Activated CD4-positive, alpha-beta T cell treated with anti-CD3 and anti-CD28 coated beads, Interleukin-2, amount 50 U/mL, for 24 hours (primary cell): ENCODE measurements around the gene BLOC1S1.

Source experiments
- DNase-seq, 2 donors: peaks; one replicate each; pipeline ENCODE4 v3.0.0-alpha.2; 2020; ENCODE audit warnings: low read depth in 1 of 2, low spot score in 1 of 2

BLOC1S1 gene

DNA sequence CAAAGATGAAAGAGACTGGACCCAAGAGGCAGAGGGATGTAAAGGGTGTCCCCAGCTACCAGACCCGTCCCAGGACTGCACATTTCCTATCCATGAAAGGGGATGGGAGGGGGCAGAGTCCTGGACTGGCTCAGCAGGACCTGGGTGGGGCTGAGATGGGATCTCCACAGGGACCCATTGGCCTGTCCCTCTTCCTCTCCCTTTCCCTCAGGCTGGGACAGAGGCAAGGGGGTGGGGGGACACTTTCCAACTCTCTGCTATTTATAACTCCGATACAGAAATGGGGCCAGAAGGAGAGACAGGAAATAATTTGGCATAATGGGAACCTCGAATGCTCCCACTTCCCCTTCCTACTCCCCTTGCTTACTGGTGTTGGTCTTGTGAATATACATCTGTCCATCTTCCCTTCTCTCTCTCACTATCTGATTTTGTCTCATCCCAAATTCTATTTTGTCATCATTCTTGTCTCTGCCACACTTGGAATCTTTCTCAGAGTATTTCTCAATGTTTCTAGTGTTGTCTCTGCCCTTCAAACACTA lies 7.1 kb upstream of the BLOC1S1 start:
- DNase-seq: no peak

DNA sequence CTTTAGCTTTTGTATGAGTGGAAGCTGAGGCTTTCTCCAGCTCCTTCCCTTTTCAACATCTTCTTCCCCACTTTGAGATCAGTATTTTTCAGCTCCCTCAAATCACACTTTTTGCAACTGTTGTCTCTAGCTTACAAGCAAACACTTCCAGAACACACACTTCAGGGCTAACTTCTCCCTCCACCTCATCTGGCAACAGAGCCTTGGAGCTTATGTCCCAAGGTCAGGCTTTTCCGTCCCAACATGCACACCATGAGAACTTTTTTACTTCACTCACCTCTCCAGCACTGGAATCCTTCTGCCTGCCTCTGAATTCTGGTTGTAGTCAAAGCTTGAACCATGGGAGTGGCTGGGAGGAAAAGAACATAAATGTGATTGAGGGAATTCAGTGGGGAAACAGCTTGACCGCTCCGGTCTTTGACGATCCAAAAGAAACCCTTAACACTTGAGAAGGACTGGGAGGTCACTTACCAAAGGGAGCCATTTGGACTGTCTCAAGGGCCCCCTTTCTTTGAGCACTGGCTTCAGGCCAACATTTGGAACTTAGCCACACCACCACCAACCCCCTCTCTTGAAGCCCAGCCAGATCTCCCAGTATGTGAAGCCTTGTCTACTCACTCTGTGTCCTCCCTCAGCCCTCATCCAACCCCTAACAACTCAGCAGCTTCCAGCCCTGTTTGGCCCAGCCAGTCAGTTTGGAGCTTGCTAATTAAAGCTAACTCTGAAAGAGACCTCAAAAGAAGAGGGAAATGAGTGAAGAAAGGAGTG lies 3.9 kb upstream of the BLOC1S1 start:
- DNase-seq: no peak

DNA sequence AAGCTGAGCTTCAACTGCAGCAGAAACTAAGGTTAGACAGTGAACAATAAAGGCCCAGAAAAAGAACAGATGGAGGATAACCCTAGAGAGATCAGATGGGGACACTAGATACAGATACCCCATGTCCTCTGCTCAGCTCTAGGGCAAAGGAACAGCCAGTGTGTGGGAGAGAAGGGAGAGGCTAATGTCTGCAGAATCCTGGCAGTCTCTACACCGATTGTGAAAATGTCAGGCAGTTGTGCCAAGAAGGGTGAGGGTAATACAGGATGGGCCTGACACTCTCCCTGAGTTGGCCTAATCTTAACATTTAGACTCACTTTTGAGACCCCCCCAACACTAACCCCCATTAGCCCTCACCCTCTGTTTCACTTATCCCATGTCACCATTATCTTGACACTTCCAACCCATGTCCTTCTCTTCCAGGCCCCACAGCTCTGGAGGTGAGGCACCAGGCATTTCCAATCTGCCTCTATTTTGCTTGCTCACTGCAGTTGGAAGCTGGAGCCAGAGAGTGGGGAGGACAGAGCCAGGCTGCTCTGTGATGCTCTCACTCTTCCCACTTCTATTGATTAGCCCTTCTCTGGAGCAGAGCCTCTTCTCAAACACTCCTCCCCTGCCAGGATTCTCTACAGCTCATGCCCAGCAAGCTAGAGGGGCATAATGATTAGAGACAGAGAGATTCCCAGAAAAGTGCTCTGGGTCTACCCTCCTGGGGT lies 3.0 kb upstream of the BLOC1S1 start:
- no peak for DNase-seq

DNA sequence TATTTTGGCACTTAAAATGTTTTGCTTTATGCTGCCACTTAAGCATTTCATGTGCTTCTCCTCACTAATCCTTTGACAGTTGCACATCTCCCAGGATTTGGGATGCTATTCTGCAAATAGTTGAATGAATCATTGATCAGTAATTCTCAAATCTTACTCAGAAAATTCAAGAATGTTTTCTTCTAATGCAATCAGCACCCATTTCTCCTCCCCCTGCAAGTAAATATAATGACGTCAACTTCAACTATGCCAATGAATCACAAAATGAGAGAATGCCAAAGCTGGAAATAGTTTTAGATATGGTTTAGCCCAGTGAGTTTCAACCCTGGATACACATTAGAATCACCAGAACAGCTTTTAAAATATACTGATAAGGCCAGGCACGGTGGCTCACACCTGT lies 2.1 kb upstream of the BLOC1S1 start:
- DNase-seq: no peak

DNA sequence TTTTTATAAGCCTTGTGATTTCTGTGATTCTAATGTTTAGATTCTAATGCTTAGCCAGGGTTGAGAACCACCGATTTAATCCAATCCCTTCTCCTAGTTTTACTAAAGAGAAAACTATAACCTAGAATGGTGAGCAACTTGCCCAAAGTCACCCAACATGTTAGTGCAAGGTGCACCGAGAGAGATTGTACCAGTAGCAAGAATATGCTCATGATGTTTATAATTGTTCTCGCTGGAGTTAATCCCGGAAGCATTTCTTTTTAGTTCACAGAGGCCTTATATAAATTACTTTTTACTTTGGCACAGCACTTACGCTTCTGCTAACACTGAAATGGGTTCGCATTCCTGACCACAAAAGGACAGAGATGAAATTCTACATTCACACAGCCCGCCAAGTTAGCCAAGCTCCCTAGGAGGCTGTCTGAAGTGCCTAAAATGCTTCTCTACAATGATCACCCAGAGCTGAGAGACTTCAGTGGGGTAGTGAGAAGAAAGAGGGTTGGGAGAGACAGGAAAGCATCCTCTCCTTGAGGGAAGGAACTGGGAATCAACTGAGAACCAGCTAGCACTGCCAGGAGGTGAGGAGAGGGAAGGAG lies 579 bp upstream of the BLOC1S1 start:
- DNase-seq: no peak

DNA sequence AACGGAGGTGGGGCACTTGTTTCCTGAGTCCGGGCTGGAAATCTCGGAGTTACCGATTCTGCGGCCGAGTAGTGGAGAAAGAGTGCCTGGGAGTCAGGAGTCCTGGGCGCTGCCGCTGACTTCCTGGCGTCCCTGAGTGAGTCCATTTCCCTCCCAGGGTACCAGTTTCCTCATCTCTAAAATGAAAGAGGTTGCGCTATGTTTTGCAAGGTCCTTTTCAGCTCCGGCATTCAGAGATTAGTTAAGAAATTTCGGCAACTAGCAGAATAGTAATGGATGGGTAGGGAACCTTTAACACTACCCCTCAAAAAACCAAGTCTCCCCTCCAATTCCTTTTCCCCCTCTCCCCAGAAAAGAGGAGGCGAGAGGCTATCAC lies 724 bp downstream of the BLOC1S1 start:
- DNase-seq: no peak

DNA sequence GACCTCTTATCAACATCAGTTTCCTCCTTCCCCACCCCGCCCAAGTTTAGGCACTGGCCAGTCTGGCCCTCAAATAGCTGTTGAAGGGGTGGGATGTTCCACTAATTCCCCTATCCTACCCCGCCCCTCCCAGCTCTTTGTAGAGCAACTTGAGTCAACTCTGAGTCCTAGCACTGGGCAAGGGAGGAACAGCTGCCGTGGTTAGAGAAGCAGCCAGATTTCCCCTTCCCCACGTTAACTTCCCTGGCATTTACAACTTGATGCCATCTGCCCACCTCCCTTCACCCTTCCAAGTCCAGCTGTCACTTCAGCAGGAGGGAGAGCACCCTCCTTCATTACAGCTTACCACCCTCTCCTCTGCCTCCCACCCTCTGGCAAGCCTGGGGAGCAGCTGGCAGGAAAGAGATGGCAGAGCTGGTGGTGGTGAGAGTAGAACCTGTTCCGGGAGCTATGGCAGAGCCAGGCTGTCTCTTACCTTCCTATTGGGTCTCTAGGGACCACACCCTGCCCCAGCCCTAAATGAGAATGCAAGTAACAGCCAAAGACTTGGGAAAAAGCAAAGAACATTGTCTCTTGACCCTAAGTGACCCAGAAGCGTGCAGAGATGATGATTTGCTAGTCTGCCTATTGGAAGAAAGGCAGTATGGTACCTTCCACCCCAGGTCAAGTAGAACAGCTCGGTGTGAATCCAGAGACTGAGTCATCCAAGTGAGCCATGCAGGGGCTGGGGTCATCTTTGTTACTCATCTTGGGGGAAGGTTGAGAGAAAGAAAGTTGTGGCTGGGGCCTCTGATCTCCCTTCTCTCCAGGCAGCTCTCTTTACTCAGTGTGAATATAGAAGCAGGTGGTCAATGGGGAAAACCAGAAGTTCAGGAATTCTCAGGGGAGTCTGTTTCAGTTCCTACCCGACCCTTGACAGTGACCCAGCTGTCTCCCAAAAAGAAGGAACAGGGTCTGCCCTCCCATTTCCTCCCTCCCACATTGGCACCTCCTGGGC lies 1.5 kb downstream of the BLOC1S1 start:
- no peak for DNase-seq

DNA sequence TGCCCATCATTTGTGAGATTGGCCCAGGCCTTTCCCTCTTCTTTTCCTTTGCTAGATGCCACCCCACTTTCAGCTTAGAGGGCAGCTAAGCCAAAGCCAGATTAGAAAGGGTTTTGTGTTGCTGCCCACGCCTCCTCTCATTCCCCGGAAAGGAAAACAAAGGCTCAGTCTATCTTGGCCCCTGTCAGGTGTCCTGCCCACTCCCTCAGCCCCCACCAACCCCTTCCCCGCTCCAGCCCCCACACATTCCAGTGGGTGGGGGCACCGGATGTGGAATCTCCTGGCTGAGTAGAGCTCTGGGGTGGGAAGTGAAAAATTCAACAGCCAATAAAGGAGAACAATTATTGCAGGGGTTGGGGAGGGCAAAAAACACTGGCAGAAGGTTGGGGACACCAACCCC lies 2.2 kb downstream of the BLOC1S1 start:
- DNase-seq: no peak

DNA sequence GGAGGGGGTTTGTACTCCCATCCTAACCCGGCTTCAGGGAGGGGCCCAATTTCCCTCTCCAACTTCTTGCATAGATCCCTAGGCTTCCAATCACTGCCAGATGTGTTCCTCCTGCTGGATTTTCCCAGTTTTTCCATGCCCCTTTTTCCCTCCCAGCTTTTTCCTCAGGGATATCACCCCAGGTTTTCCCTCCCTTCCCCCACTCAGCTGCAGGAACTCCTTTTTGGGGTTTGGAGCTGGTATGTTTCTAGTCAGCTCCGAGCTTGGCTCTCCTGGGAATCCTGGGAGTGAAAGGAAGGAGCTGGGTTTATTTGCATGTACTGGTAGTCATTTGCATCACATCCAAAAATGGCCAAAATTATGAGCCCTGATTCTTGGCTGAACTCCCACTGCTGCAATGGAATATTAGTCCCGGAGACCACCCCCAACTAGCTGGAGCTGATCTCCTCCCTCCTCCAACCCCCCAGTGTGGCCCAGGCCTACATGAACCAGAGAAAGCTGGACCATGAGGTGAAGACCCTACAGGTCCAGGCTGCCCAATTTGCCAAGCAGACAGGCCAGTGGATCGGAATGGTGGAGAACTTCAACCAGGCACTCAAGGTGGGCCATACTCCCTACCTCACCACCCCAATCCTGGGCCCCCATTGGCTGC lies 2.9 kb downstream of the BLOC1S1 start:
- no peak for DNase-seq

DNA sequence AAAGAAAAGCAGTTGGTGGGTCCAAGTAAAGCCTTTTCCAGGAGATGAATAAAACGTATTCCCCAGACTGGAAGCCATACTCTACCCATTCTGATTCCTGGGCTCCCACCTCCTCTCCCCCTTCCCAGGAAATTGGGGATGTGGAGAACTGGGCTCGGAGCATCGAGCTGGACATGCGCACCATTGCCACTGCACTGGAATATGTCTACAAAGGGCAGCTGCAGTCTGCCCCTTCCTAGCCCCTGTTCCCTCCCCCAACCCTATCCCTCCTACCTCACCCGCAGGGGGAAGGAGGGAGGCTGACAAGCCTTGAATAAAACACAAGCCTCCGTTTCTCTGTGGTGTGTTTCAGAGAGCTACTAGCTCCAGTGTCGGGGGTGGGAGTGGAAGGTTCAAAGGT lies 3.5 kb downstream of the BLOC1S1 start:
- DNase-seq: no peak

DNA sequence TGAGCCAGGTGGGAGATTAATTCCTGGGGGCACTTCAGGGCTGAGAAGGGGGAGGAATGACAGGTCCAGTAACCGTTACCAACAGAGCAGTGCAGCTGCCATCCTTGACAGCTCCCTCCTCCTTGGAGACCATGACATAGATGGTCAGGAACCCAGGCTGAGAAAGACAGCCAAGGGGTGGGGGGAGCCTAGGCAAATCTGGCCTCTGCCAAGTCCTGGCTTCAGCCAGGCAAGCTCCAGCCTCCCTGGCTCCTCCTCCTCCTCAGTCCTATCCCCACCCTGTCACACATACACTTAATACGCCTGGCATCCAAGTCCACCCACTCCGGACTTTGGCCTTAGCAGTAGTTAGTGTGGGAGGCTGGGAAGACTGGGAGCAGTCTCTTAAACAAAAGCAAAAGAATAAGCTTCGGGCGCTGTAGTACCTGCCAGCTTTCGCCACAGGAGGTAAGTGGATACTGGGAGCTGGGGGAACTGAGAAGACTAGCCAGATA lies 4.3 kb downstream of the BLOC1S1 start, which contains the start of gene RDH5:
Gene RDH5, plus strand, starts transcription at position 323 of the 494 bp plus-strand sequence. CDS start 792 bp downstream, outside the sequence.
- DNase-seq: no peak

DNA sequence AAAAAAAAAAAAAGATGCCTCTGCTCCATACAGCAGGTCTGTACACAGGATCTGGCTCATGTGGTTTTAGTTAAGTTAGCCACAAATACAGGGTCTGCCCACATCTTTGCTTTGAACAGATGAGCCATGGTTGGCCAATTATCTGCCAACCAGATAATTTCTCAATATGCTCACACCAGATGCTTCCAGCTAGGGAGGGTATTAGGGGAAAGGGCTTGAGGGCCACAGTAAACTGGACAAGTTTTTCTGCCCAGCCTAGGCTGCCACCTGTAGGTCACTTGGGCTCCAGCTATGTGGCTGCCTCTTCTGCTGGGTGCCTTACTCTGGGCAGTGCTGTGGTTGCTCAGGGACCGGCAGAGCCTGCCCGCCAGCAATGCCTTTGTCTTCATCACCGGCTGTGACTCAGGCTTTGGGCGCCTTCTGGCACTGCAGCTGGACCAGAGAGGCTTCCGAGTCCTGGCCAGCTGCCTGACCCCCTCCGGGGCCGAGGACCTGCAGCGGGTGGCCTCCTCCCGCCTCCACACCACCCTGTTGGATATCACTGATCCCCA lies 5.1 kb downstream of the BLOC1S1 start:
- no peak for DNase-seq

DNA sequence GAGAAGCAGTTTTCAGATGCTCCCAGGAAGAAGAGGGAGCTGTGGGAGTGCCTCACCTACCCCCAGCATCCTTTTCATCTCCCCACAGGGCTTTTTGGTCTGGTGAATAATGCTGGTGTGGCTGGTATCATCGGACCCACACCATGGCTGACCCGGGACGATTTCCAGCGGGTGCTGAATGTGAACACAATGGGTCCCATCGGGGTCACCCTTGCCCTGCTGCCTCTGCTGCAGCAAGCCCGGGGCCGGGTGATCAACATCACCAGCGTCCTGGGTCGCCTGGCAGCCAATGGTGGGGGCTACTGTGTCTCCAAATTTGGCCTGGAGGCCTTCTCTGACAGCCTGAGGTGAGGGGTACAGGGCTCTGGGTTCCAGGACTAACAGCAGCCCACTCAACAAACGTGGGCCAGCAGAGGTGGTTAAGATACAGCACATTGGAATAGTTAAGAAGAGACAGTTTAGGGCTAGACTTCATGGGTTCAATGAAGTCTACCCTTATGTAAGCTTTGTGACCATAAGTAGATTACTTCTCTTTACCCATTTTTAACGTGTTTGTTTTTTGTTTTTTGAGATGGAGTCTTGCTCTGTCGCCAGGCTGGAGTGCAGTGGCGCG lies 5.9 kb downstream of the BLOC1S1 start:
- no peak for DNase-seq

DNA sequence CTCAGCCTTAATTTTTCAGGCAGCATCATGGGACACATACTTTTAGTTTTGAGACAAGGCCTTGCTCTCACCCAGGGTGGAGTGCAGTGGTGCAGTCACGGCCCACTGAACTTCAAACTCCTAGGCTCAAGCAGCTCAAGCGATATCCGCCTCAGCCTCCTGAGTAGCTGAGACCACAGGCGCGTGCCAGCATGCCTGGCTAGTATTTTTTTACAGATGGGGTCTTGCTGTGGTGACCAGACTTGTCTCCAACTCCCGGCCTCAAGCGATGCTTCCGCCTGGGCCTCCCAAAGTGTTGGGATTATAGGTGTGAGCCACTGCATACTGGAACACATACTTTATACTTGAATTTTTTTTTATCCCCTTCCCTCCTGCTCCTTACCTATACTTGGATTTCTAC lies 7.1 kb downstream of the BLOC1S1 start:
- no peak for DNase-seq

DNA sequence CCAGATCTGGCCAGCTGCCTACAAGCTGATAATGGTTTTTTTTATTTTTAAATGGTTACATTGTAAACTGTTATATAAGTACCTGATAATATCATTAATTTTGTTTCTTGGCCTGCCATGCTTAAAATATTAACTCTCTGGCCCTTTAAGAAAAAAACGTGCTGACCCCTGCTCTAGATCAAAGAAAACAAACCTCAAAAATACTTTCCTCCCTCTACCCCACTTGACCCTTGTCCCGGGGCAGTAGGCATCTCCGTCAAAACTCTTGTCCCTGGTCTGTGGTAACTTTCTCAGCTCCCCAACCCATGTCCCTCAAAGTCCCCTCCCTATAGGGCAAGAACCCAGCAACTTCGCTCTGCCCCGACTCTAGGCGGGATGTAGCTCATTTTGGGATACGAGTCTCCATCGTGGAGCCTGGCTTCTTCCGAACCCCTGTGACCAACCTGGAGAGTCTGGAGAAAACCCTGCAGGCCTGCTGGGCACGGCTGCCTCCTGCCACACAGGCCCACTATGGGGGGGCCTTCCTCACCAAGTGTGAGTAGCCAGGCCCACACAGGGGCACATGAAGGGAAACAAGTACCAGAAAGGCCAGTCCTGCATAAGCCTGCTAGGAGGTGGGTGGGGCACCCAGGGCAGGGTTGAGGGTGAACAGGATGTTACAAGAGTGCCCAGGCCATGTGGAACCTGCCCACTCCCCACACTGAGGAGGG lies 7.8 kb downstream of the BLOC1S1 start:
- DNase-seq: no peak

DNA sequence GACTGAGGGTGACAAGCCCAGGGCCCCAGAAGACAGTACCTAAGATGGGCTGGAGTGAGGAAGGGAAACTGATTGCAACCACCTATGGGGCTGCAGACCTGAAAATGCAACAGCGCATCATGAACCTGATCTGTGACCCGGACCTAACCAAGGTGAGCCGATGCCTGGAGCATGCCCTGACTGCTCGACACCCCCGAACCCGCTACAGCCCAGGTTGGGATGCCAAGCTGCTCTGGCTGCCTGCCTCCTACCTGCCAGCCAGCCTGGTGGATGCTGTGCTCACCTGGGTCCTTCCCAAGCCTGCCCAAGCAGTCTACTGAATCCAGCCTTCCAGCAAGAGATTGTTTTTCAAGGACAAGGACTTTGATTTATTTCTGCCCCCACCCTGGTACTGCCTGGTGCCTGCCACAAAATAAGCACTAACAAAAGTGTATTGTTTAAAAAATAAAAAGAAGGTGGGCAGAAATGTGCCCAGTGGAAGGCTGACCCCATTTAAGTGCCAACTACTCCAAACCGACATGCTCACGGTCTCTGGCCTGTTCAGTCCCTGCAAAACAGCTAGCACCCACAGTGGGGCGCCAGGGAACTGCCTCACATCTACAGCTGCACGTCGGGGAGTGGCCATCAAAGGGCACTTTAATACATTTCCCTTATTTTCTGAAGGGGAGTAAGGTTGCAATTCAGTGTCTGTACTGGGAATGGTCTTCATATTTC lies 8.5 kb downstream of the BLOC1S1 start:
- no peak for DNase-seq

DNA sequence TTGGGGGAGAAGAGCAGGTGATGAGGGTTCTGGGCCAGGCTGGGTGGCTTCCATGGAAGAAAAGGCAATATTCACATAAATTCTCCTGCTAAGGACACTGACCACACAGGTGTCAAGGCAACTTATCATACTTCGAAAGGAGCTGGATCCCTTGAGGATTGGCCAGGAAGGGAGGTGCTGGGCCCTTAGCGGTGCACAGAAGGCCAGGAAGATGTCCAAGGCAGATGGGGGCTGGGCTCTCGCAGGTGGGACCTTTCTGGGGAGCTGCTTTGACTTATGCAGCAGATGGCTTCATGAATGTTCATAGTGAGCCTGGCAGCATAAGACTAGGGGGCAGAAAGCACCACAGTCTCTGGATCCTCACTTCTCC lies 9.1 kb downstream of the BLOC1S1 start:
- no peak for DNase-seq

DNA sequence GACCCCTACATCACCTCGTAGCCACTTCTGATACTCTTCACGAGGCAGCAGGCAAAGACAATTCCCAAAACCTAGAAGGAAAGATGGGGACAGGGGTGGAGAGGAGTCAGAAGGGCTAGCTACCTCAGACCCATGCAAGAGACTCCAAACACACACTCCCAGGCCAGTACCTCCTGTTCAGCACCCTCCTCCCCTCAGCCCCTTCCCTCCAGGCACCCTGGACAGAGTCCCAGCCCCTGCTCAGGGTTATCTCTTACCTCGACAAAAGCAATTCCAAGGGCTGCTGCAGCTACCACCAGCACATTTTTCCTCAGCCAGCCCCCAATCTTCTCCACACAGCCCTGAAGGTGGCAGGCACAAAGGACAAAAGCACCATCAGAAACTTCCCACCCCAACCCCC lies 9.7 kb downstream of the BLOC1S1 start:
- DNase-seq: no peak
